Breast epithelium (tissue), 3 donors: ENCODE measurements around the gene ZNF423.

Source experiments
- POLR2AphosphoS5 ChIP-seq, 3 donors: sonication (generic); formaldehyde crosslinking; IDR thresholded peaks; one replicate each; pipeline ENCODE4 v1.6.1; 2017; ENCODE audit warnings: antibody characterized with exemption in 3 of 3
- TF ChIP-seq, protein P1 (sequence below), 3 donors: fragments of 450-650 bp; IDR thresholded peaks; one replicate each; pipeline ENCODE4 v1.5.1; 2016 to 2017; ENCODE audit warnings: antibody characterized with exemption in 3 of 3, mild to moderate bottlenecking in 3 of 3, moderate library complexity in 3 of 3

DNA sequence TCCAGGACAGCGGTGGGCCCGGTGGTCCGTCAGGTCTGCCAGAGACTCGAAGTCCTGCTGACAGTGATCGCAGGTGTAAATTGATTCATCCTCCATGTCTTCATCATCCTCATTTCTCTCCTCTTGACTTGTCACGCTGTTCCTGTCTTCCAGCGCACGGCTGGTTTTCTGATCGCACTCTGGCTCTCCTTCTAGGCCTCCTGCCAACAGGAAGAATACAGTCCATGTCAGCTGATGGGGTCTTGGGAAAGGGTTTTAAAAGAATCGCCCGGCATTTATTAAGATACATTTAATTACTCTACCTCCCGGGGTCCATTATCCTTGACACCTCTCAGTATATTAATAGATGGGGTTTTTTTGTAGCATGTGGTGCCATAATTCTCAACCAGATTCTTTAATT is 125.1 kb downstream of the ZNF423 start:
- TF ChIP-seq, protein P1, sequence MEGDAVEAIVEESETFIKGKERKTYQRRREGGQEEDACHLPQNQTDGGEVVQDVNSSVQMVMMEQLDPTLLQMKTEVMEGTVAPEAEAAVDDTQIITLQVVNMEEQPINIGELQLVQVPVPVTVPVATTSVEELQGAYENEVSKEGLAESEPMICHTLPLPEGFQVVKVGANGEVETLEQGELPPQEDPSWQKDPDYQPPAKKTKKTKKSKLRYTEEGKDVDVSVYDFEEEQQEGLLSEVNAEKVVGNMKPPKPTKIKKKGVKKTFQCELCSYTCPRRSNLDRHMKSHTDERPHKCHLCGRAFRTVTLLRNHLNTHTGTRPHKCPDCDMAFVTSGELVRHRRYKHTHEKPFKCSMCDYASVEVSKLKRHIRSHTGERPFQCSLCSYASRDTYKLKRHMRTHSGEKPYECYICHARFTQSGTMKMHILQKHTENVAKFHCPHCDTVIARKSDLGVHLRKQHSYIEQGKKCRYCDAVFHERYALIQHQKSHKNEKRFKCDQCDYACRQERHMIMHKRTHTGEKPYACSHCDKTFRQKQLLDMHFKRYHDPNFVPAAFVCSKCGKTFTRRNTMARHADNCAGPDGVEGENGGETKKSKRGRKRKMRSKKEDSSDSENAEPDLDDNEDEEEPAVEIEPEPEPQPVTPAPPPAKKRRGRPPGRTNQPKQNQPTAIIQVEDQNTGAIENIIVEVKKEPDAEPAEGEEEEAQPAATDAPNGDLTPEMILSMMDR (IDR thresholded peaks at IDR 0.05), result no peak
- TF ChIP-seq POLR2AphosphoS5 (IDR thresholded peaks at IDR 0.05), result no peak
